Keratinocyte (primary cell): ENCODE measurements around the gene OR1D5. TPM values are rescaled to one million over a fixed set of nuclear protein-coding genes. Genes with fewer than 3 reads are reported as not detected.

Experiments used
- DNase-seq: peaks from one replicate; pipeline ENCODE4 v3.0.0-alpha.2; 2011; ENCODE audit warnings: low read depth, missing footprints, low spot score
- FAIRE-seq: peaks from 2 replicates; lab custom pipeline; 2011; peaks lifted over from hg19 to GRCh38; lab: Jason Lieb, UNC
- H2AFZ ChIP-seq: 2 replicates; pipeline ENCODE4 v1.6.0; 2012; ENCODE audit warnings: low read length, control low read depth, inconsistent platforms; ENCODE audit not compliant: control insufficient read depth
- H3K27ac ChIP-seq: 2 replicates; pipeline ENCODE4 v1.5.1; 2011; ENCODE audit warnings: low read length; ENCODE audit not compliant: control insufficient read depth, insufficient read depth
- H3K27me3 ChIP-seq: 3 replicates; pipeline ENCODE4 v1.6.0; 2011; ENCODE audit warnings: low read length; ENCODE audit not compliant: control insufficient read depth, insufficient read depth; ENCODE audit errors: extremely low read depth
- H3K36me3 ChIP-seq, 2 experiments: 2 replicates in 1 of 2; 3 replicates in 1 of 2; pipeline ENCODE4 v1.5.1; 2011; ENCODE audit warnings: low read length in 2 of 2, mild to moderate bottlenecking in 1 of 2; ENCODE audit not compliant: control insufficient read depth in 2 of 2, insufficient read depth in 2 of 2; ENCODE audit errors: extremely low read depth in 1 of 2
- H3K4me1 ChIP-seq: 3 replicates; pipeline ENCODE4 v1.5.1; 2011; ENCODE audit warnings: low read length; ENCODE audit not compliant: control insufficient read depth, insufficient read depth; ENCODE audit errors: extremely low read depth
- H3K4me2 ChIP-seq: 3 replicates; pipeline ENCODE4 v1.6.0; 2011; ENCODE audit warnings: low read depth, low read length; ENCODE audit not compliant: control insufficient read depth, insufficient read depth; ENCODE audit errors: extremely low read depth
- H3K4me3 ChIP-seq, 3 experiments: fragments of 200-600 bp in 1 of 3; sonication (generic) in 1 of 3; 2 replicates in 2 of 3; 3 replicates in 1 of 3; pipeline ENCODE4 v1.5.1; 2011 to 2016; ENCODE audit warnings: low read length in 3 of 3, mild to moderate bottlenecking in 3 of 3, control low read depth in 2 of 3, inconsistent platforms in 1 of 3, low read depth in 1 of 3, mixed read lengths in 1 of 3, mixed run types in 1 of 3, moderate library complexity in 1 of 3; ENCODE audit not compliant: control insufficient read depth in 2 of 3, insufficient read depth in 2 of 3; ENCODE audit errors: extremely low read depth in 1 of 3
- H3K79me2 ChIP-seq: 2 replicates; pipeline ENCODE4 v1.6.0; 2012; ENCODE audit warnings: low read length; ENCODE audit not compliant: control insufficient read depth, insufficient read depth
- H3K9ac ChIP-seq: 3 replicates; pipeline ENCODE4 v1.6.0; 2011; ENCODE audit warnings: low read length; ENCODE audit not compliant: control insufficient read depth, insufficient read depth; ENCODE audit errors: extremely low read depth
- H3K9me1 ChIP-seq: 3 replicates; pipeline ENCODE4 v1.6.0; 2011; ENCODE audit warnings: low read length; ENCODE audit not compliant: control insufficient read depth, insufficient read depth; ENCODE audit errors: extremely low read depth
- H3K9me3 ChIP-seq: 2 replicates; pipeline ENCODE4 v1.5.1; 2012; ENCODE audit warnings: low read depth, low read length; ENCODE audit not compliant: control insufficient read depth
- H4K20me1 ChIP-seq: 3 replicates; pipeline ENCODE4 v1.6.0; 2011; ENCODE audit warnings: low read length; ENCODE audit not compliant: control insufficient read depth, insufficient read depth; ENCODE audit errors: extremely low read depth
- EZH2 ChIP-seq: IDR thresholded peaks from one replicate; pipeline ENCODE4 v1.6.1; 2012; ENCODE audit warnings: inconsistent platforms, mild to moderate bottlenecking, low read length, moderate library complexity
- dilution Hi-C: fragments of 300-500 bp; cut with MboI; formaldehyde crosslinking; loops from one replicate; pipeline ENCODE4 v1.7.0; 2020; ENCODE audit warnings: low sequenced_read_pairs; ENCODE audit not compliant: extremely low pct_ligation_motif_present
- polyA plus RNA-seq, 5 experiments: library from polyadenylated mRNA; depleted of rRNA in 3 of 5; stranded (reverse) in 3 of 5; stranded (forward) in 1 of 5; unstranded in 1 of 5; fragments of >200 nt; gene quantifications; 1 replicate in 1 of 5; 2 replicates in 3 of 5; 3 replicates in 1 of 5; pipeline versions ENCODE4 v1.2.1 to v1.2.3, GENCODE V29; 2011 to 2012; ENCODE audit warnings: missing spikeins in 2 of 5, low read depth in 1 of 5, low replicate concordance in 1 of 5
- TF ChIP-seq, protein P1 (sequence below), 3 experiments: IDR thresholded peaks in 1 of 3; conservative IDR thresholded peaks in 1 of 3; optimal IDR thresholded peaks in 1 of 3; 2 replicates in 2 of 3; 3 replicates in 1 of 3; pipeline versions ENCODE3 to v1.5.1; 2011; ENCODE audit warnings: low read length in 3 of 3, mild to moderate bottlenecking in 3 of 3, moderate library complexity in 2 of 3, control low read depth in 1 of 3, inconsistent platforms in 1 of 3; ENCODE audit not compliant: insufficient read depth in 2 of 3; ENCODE audit errors: extremely low read depth in 1 of 3

OR1D5 gene
- polyA plus RNA-seq, 1 donor (not counting 4 experiments of a cell fraction or from before 2014, with no cell fraction given), result not detected

DNA sequence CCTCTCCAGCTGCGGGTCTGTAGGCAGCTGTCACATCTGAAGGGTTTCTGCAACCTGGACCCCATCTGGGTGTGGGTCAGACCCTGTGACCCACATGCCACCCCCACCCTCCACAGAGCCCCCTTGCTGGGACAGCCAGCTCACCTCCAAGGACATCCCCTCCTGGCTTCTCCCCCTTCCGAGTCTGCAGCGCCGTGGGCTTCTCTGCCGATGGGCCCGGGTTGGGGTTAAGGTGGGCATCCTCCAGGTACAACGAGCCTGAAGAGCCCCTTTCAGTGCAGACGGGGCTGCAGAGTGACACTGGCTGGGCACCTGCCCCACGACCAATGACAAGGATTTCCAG, 28.9 kb downstream of the OR1D5 start:
- DNase-seq (no peak), FAIRE-seq (no peak)
- Histone ChIP-seq H3K27me3 (no peaks in the 10 kb centered on the region), H3K36me3 (peaks cover 9 to 15% of the 10 kb centered on the region in 2 experiments), H3K79me2 (no peaks in the 10 kb centered on the region), H3K9me1 (no peaks in the 10 kb centered on the region), H3K4me3 (no peak overlapping the region), H3K9ac (no peak overlapping the region), H4K20me1 (no peaks in the 10 kb centered on the region), H3K27ac (no peak overlapping the region), H3K4me1 (peaks cover 12% of the 10 kb centered on the region), H3K4me2 (no peak overlapping the region), H2AFZ (no peak overlapping the region), H3K9me3 (no peaks in the 10 kb centered on the region)
- dilution Hi-C loops, result no loop called here
- TF ChIP-seq, protein P1, sequence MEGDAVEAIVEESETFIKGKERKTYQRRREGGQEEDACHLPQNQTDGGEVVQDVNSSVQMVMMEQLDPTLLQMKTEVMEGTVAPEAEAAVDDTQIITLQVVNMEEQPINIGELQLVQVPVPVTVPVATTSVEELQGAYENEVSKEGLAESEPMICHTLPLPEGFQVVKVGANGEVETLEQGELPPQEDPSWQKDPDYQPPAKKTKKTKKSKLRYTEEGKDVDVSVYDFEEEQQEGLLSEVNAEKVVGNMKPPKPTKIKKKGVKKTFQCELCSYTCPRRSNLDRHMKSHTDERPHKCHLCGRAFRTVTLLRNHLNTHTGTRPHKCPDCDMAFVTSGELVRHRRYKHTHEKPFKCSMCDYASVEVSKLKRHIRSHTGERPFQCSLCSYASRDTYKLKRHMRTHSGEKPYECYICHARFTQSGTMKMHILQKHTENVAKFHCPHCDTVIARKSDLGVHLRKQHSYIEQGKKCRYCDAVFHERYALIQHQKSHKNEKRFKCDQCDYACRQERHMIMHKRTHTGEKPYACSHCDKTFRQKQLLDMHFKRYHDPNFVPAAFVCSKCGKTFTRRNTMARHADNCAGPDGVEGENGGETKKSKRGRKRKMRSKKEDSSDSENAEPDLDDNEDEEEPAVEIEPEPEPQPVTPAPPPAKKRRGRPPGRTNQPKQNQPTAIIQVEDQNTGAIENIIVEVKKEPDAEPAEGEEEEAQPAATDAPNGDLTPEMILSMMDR (optimal IDR thresholded peaks at IDR 0.05 in 1 of 3, IDR thresholded peaks at IDR 0.05 in 1 of 3, conservative IDR thresholded peaks at IDR 0.05 in 1 of 3; ENCODE audit: extremely low read depth in 1 of 3, insufficient read depth in 2 of 3, low read length in 3 of 3), result no peak
- no peak for TF ChIP-seq EZH2

DNA sequence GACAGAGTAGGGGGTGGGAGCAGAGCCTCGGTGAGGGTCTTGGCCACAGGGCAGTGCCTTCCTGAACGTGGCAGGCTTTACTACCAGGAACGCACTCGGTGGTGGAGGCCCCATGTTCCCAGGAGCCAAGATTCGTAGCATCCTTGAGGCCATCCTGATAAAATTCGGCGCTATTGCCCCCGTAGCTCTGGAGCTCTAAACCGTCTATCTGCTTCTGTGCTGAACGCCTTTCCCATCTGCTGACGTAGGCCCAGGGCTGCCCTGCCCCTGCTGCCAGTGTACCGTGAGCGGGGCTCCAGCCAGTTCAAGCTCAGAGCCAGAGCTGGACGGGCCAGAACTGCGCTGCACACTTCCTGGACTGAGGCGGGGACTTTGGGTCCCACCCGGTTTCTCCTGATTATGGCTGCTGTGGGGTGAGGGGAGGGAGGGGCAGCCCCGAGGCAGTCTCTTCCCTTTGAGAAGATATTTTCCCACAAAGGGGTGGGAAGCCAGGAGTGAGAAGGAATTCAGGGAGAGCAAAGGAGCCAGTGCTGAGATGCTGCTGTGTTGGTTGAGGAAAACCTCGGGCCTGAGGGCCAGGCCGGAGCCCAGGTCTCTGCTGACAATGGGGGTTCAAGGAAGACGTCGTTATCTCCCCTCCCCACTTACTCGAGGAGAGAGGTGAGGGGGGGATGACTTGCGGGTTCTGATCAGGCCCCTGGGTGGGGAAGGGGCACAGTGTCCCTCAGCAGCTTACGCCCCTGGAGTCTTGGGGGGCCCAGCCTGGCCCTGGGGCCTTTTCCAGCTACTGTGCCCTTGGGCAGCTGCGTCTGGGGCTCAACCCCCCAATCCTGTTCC, 29.4 kb downstream of the OR1D5 start:
- dilution Hi-C loops, result no loop called here
- H3K27me3 ChIP-seq, result no peaks in the 10 kb centered on the region
- no peak overlapping the region for H3K27ac ChIP-seq
- peaks cover 9 to 21% of the 10 kb centered on the region in 2 experiments for H3K36me3 ChIP-seq
- no peak for TF ChIP-seq EZH2
- TF ChIP-seq, protein P1 (optimal IDR thresholded peaks at IDR 0.05 in 1 of 3, IDR thresholded peaks at IDR 0.05 in 1 of 3, conservative IDR thresholded peaks at IDR 0.05 in 1 of 3; ENCODE audit: extremely low read depth in 1 of 3, insufficient read depth in 2 of 3, low read length in 3 of 3), result no peak
- H3K79me2 ChIP-seq, result no peaks in the 10 kb centered on the region
- FAIRE-seq (no peak), DNase-seq (no peak)
- no peaks in the 10 kb centered on the region for H3K9me1 ChIP-seq
- H4K20me1 ChIP-seq, result no peaks in the 10 kb centered on the region
- H3K4me2 ChIP-seq, result no peak overlapping the region
- peaks cover 16% of the 10 kb centered on the region for H3K4me1 ChIP-seq
- no peaks in the 10 kb centered on the region for H3K9me3 ChIP-seq
- H3K9ac ChIP-seq, result no peak overlapping the region
- H2AFZ ChIP-seq, result no peak overlapping the region
- no peak overlapping the region for H3K4me3 ChIP-seq
